Endothelial cell of umbilical vein (primary cell): Measurements from ENCODE around the gene ST6GALNAC2. TPM values are rescaled to one million over a fixed set of nuclear protein-coding genes. Genes with fewer than 3 reads are reported as not detected.
A peak's percentile ranks its signal among the peaks of the same experiment; 100 is the strongest.

ENCODE experiments used
- BruUV-seq: library from RNA; stranded (reverse); fragments of 400-500 nt; replicated peaks from 2 replicates; lab custom pipeline; 2021; lab: Mats Ljungman, UMichigan
- CTCF ChIA-PET: fragments of 300-600, 350-600 bp; sonication (Branson Sonifier 250); formaldehyde crosslinking; loops from one replicate; lab custom pipeline; 2021; ENCODE audit warnings: antibody characterized with exemption, inconsistent platforms; lab: Charles Lee
- POLR2A ChIA-PET: fragments of 300-600, 350-600 bp; sonication (Branson Sonifier 250); formaldehyde crosslinking; loops from one replicate; lab custom pipeline; 2021; ENCODE audit warnings: antibody characterized with exemption, inconsistent platforms; lab: Charles Lee
- DNase-seq: peaks from one replicate; pipeline ENCODE4 v3.0.0-alpha.2; 2011; ENCODE audit warnings: low read depth, low spot score
- FAIRE-seq: peaks from 2 replicates; lab custom pipeline; 2011; peaks lifted over from hg19 to GRCh38; lab: Jason Lieb, UNC
- H2AFZ ChIP-seq: 2 replicates; pipeline ENCODE4 v1.6.0; 2012; ENCODE audit warnings: low read depth, low read length, control low read depth, inconsistent platforms
- H3K27ac ChIP-seq: 2 replicates; pipeline ENCODE4 v1.5.1; 2011; ENCODE audit warnings: low read depth, mild to moderate bottlenecking, control low read depth, low read length, moderate library complexity; ENCODE audit not compliant: insufficient read depth
- H3K27me3 ChIP-seq, 2 experiments: 2 replicates each; pipeline versions ENCODE4 v1.6.0 to v1.6.1; 2011; ENCODE audit warnings: low read length in 2 of 2, mixed read lengths in 1 of 2; ENCODE audit not compliant: control insufficient read depth in 2 of 2, insufficient read depth in 2 of 2
- H3K36me3 ChIP-seq, 2 experiments: 2 replicates in 1 of 2; 3 replicates in 1 of 2; pipeline ENCODE4 v1.5.1; 2011; ENCODE audit warnings: low read length in 2 of 2, mild to moderate bottlenecking in 1 of 2, moderate library complexity in 1 of 2; ENCODE audit not compliant: control insufficient read depth in 2 of 2, insufficient read depth in 2 of 2; ENCODE audit errors: extremely low read depth in 1 of 2
- H3K4me1 ChIP-seq: 3 replicates; pipeline ENCODE4 v1.5.1; 2011; ENCODE audit warnings: mild to moderate bottlenecking, low read length; ENCODE audit not compliant: control insufficient read depth, insufficient read depth; ENCODE audit errors: extremely low read depth
- H3K4me2 ChIP-seq: 2 replicates; pipeline ENCODE4 v1.6.1; 2011; ENCODE audit warnings: low read length, control low read depth, mixed read lengths; ENCODE audit not compliant: insufficient read depth
- H3K4me3 ChIP-seq, 3 experiments: fragments of 200-600 bp in 1 of 3; sonication (generic), shearing (Covaris generic) in 1 of 3; replicated peaks in 1 of 3; 2 replicates each; pipeline ENCODE4 v1.5.1; 2011 to 2016; ENCODE audit warnings: control low read depth in 3 of 3, low read length in 3 of 3, mild to moderate bottlenecking in 2 of 3, inconsistent platforms in 1 of 3, low read depth in 1 of 3, moderate library complexity in 1 of 3; ENCODE audit not compliant: insufficient read depth in 1 of 3
- H3K79me2 ChIP-seq: 2 replicates; pipeline ENCODE4 v1.6.0; 2012; ENCODE audit warnings: low read length, inconsistent platforms; ENCODE audit not compliant: control insufficient read depth, insufficient read depth
- H3K9ac ChIP-seq: replicated peaks from 2 replicates; pipeline ENCODE3; 2011; ENCODE audit warnings: low read length, control low read depth; ENCODE audit not compliant: insufficient read depth; ENCODE audit errors: extremely low read depth
- H3K9me1 ChIP-seq: replicated peaks from 3 replicates; pipeline ENCODE4 v1.6.0; 2011; ENCODE audit warnings: mild to moderate bottlenecking, low read length; ENCODE audit not compliant: control insufficient read depth, insufficient read depth; ENCODE audit errors: extremely low read depth
- H3K9me3 ChIP-seq: replicated peaks from 2 replicates; pipeline ENCODE4 v1.5.1; 2012; ENCODE audit warnings: low read length, inconsistent platforms; ENCODE audit not compliant: control insufficient read depth, insufficient read depth
- H4K20me1 ChIP-seq: replicated peaks from 2 replicates; pipeline ENCODE3; 2011; ENCODE audit warnings: mild to moderate bottlenecking, low read length; ENCODE audit not compliant: control insufficient read depth, insufficient read depth; ENCODE audit errors: extremely low read depth
- CTCF ChIP-seq, 2 donors: IDR thresholded peaks; 1 replicate in 1 of 2; 2 replicates in 1 of 2; pipeline ENCODE4 v1.5.1; 2011; ENCODE audit warnings: low read length in 2 of 2, mild to moderate bottlenecking in 2 of 2, moderate library complexity in 2 of 2, control low read depth in 1 of 2, inconsistent platforms in 1 of 2, low read depth in 1 of 2; ENCODE audit not compliant: insufficient read depth in 1 of 2; ENCODE audit errors: extremely low read depth in 1 of 2
- EZH2 ChIP-seq: IDR thresholded peaks from 2 replicates; pipeline ENCODE4 v1.6.1; 2012; ENCODE audit warnings: borderline replicate concordance, low read depth, mild to moderate bottlenecking, moderate library complexity, low read length, inconsistent platforms; ENCODE audit not compliant: severe bottlenecking
- FOS ChIP-seq: IDR thresholded peaks from 2 replicates; pipeline ENCODE4 v1.6.1; 2011; ENCODE audit warnings: mild to moderate bottlenecking, low read length, moderate library complexity, borderline replicate concordance; ENCODE audit not compliant: insufficient read depth
- GATA2 ChIP-seq: IDR thresholded peaks from 2 replicates; pipeline ENCODE4 v1.7.0; 2011; ENCODE audit warnings: low read depth, mild to moderate bottlenecking, moderate library complexity, mixed read lengths, low read length; ENCODE audit not compliant: insufficient read length, insufficient read depth
- JUN ChIP-seq: IDR thresholded peaks from 2 replicates; pipeline ENCODE4 v1.6.1; 2011; ENCODE audit warnings: borderline replicate concordance, low read depth; ENCODE audit not compliant: insufficient read length, insufficient read depth
- MAX ChIP-seq: IDR thresholded peaks from 2 replicates; pipeline ENCODE4 v1.6.1; 2011; ENCODE audit not compliant: insufficient read depth, insufficient read length
- MYC ChIP-seq: IDR thresholded peaks from one replicate; pipeline ENCODE4 v1.6.1; 2011; ENCODE audit warnings: mild to moderate bottlenecking, low read depth, low read length
- POLR2A ChIP-seq: IDR thresholded peaks from 2 replicates; pipeline ENCODE4 v1.6.1; 2012; ENCODE audit warnings: low read depth, mild to moderate bottlenecking, control low read depth, low read length
- POLR2AphosphoS5 ChIP-seq: IDR thresholded peaks from 2 replicates; pipeline ENCODE4 v1.6.1; 2012; ENCODE audit warnings: low read depth, mild to moderate bottlenecking, control low read depth, low read length, moderate library complexity; ENCODE audit not compliant: insufficient read depth
- dilution Hi-C: fragments of 300-500 bp; cut with MboI; formaldehyde crosslinking; loops from one replicate; pipeline ENCODE4 v1.15.0; 2019; ENCODE audit warnings: low sequenced_read_pairs; ENCODE audit not compliant: extremely low pct_ligation_motif_present
- intact Hi-C: fragments of 100-400 bp; cut with micrococcal nuclease; formaldehyde crosslinking; loops from one replicate; pipeline ENCODE4 v1.10.0; 2022
- polyA plus RNA-seq, 4 experiments: library from polyadenylated mRNA; depleted of rRNA in 3 of 4; stranded (reverse) in 3 of 4; unstranded in 1 of 4; fragments of >200 nt; gene quantifications; 2 replicates each; pipeline versions ENCODE4 v1.2.1 to v1.2.3, GENCODE V29; 2011 to 2012; ENCODE audit warnings: missing spikeins in 1 of 4
- total RNA-seq: library from RNA; stranded (reverse); gene quantifications from 2 replicates; pipeline ENCODE4 v1.2.3, GENCODE V29; 2021

ST6GALNAC2 gene
- total and polyA plus RNA-seq, 2 donors (not counting 3 experiments of a cell fraction or from before 2014, with no cell fraction given): 0.59 to 1.7 TPM

- ChIA-PET POLR2A (no interaction called here), CTCF (interaction anchor here (1.2 to 4.3 kb wide), 3 partner anchors 10 to 94 kb away, joined by 3 to 60 read pairs (median 23); no protein-coding TSS in a partner anchor)
- H4K20me1 ChIP-seq: no peaks in the 10 kb centered on the region
- peaks cover 23% of the 10 kb centered on the region for H3K4me1 ChIP-seq
- H2AFZ ChIP-seq: peak overlapping the region; percentile 67
- H3K9me1 ChIP-seq: no peaks in the 10 kb centered on the region
- peak overlapping the region; percentile 10 for H3K27ac ChIP-seq
- no peak overlapping the region for H3K4me3 ChIP-seq
- intact Hi-C loops: no loop called here
- TF ChIP-seq GATA2 (no peak), FOS (no peak), MAX (no peak), EZH2 (no peak), POLR2A (no peak), CTCF (IDR thresholded peaks at IDR 0.05; ENCODE audit: extremely low read depth in 1 of 2, insufficient read depth in 1 of 2, low read depth in 1 of 2, low read length in 2 of 2) (no peak), POLR2AphosphoS5 (no peak), JUN (no peak), MYC (no peak)
- no peaks in the 10 kb centered on the region for H3K27me3 ChIP-seq
- H3K36me3 ChIP-seq: no peaks in the 10 kb centered on the region
- H3K9me3 ChIP-seq: no peaks in the 10 kb centered on the region
- dilution Hi-C loops: no loop called here
- no TSS peak for BruUV-seq
- FAIRE-seq (no peak), DNase-seq (peak; percentile 30)
- no peaks in the 10 kb centered on the region for H3K79me2 ChIP-seq
- no peak overlapping the region for H3K4me2 ChIP-seq
- H3K9ac ChIP-seq: peak overlapping the region; percentile 0
These were observed 55.5 kb downstream of the ST6GALNAC2 start for GRCh38 chr17:76530095-76530723.
